HepG2 (cell line): ENCODE measurements around the gene CYP4F8. TPM values are rescaled to one million over a fixed set of nuclear protein-coding genes. Genes with fewer than 3 reads are reported as not detected.
A peak's percentile ranks its signal among the peaks of the same experiment; 100 is the strongest.

Experiments used
- BRCA1 ChIP-seq: sonication (generic); formaldehyde crosslinking; IDR thresholded peaks from 2 replicates; pipeline ENCODE4 v1.4.0; 2020; ENCODE audit warnings: missing genetic modification reagents
- BRD4 ChIP-seq: sonication (generic); formaldehyde crosslinking; IDR thresholded peaks from 2 replicates; pipeline ENCODE4 v1.4.0; 2020; ENCODE audit warnings: missing genetic modification reagents
- CREM ChIP-seq, 2 experiments: sonication (generic) in 1 of 2; formaldehyde crosslinking in 1 of 2; IDR thresholded peaks; 2 replicates each; pipeline versions ENCODE4 v1.4.0 to v1.6.1; 2016 to 2020; ENCODE audit warnings: antibody characterized with exemption in 1 of 2, mild to moderate bottlenecking in 1 of 2, missing genetic modification reagents in 1 of 2
- DZIP1 ChIP-seq: sonication (generic); formaldehyde crosslinking; IDR thresholded peaks from 2 replicates; pipeline ENCODE4 v1.5.0; 2020; ENCODE audit warnings: mild to moderate bottlenecking, missing genetic modification reagents
- ETS1 ChIP-seq: sonication (generic); formaldehyde crosslinking; IDR thresholded peaks from 2 replicates; pipeline ENCODE4 v1.4.0; 2020; ENCODE audit warnings: missing genetic modification reagents
- FOXO1 ChIP-seq: sonication (generic); formaldehyde crosslinking; IDR thresholded peaks from 2 replicates; pipeline ENCODE4 v1.4.0; 2020; ENCODE audit warnings: missing genetic modification reagents
- GLI4 ChIP-seq: sonication (generic); formaldehyde crosslinking; IDR thresholded peaks from 2 replicates; pipeline ENCODE4 v1.5.1; 2020; ENCODE audit warnings: missing genetic modification reagents, mild to moderate bottlenecking, moderate library complexity, borderline replicate concordance
- IKZF4 ChIP-seq: sonication (generic); formaldehyde crosslinking; IDR thresholded peaks from 2 replicates; pipeline ENCODE4 v1.5.1; 2020; ENCODE audit warnings: borderline replicate concordance, mild to moderate bottlenecking, low read depth, missing genetic modification reagents; ENCODE audit errors: not compliant biosample characterization
- MEIS1 ChIP-seq: sonication (generic); formaldehyde crosslinking; IDR thresholded peaks from 2 replicates; pipeline ENCODE4 v1.9.0; 2021; ENCODE audit warnings: mild to moderate bottlenecking, missing genetic modification reagents, moderate library complexity, borderline replicate concordance
- MEIS2 ChIP-seq: sonication (generic); formaldehyde crosslinking; IDR thresholded peaks from 2 replicates; pipeline ENCODE4 v1.9.0; 2021; ENCODE audit warnings: mild to moderate bottlenecking, missing genetic modification reagents
- MTF1 ChIP-seq: sonication (generic); formaldehyde crosslinking; IDR thresholded peaks from 2 replicates; pipeline ENCODE4 v1.5.0; 2020; ENCODE audit warnings: missing genetic modification reagents
- NR2C2 ChIP-seq: sonication (generic); formaldehyde crosslinking; IDR thresholded peaks from 2 replicates; pipeline ENCODE4 v1.4.0; 2020; ENCODE audit warnings: missing genetic modification reagents, mild to moderate bottlenecking, moderate library complexity, borderline replicate concordance
- RELA ChIP-seq: sonication (generic); formaldehyde crosslinking; IDR thresholded peaks from 2 replicates; pipeline ENCODE4 v1.4.0; 2020; ENCODE audit warnings: missing genetic modification reagents
- SCMH1 ChIP-seq: sonication (generic); formaldehyde crosslinking; IDR thresholded peaks from 2 replicates; pipeline ENCODE4 v1.9.0; 2021; ENCODE audit warnings: missing genetic modification reagents, mild to moderate bottlenecking, borderline replicate concordance
- SKI ChIP-seq: fragments of 450-650 bp; IDR thresholded peaks from one replicate; pipeline ENCODE4 v1.6.1; 2018; ENCODE audit warnings: mild to moderate bottlenecking; ENCODE audit not compliant: partially characterized antibody
- SPEN ChIP-seq: sonication (generic); formaldehyde crosslinking; IDR thresholded peaks from 2 replicates; pipeline ENCODE4 v1.5.1; 2020; ENCODE audit warnings: low read depth, mild to moderate bottlenecking, missing genetic modification reagents
- ZNF234 ChIP-seq: sonication (generic); formaldehyde crosslinking; conservative IDR thresholded peaks from 2 replicates; pipeline ENCODE4 v1.5.1; 2020; ENCODE audit warnings: mild to moderate bottlenecking, missing genetic modification reagents
- ZNF296 ChIP-seq: sonication (generic); formaldehyde crosslinking; conservative IDR thresholded peaks from 2 replicates; pipeline ENCODE4 v1.5.0; 2020; ENCODE audit warnings: mild to moderate bottlenecking, missing genetic modification reagents
- ZNF34 ChIP-seq: sonication (generic); formaldehyde crosslinking; IDR thresholded peaks from 2 replicates; pipeline ENCODE4 v1.4.0; 2020; ENCODE audit warnings: mild to moderate bottlenecking, missing genetic modification reagents, borderline replicate concordance
- ZNF354B ChIP-seq: sonication (generic); formaldehyde crosslinking; IDR thresholded peaks from 2 replicates; pipeline ENCODE4 v1.8.0; 2022; ENCODE audit warnings: mild to moderate bottlenecking, missing genetic modification reagents
- ZNF44 ChIP-seq: sonication (generic); formaldehyde crosslinking; IDR thresholded peaks from 2 replicates; pipeline ENCODE4 v1.5.1; 2020; ENCODE audit warnings: mild to moderate bottlenecking, missing genetic modification reagents
- ZNF557 ChIP-seq: sonication (generic); formaldehyde crosslinking; IDR thresholded peaks from 2 replicates; pipeline ENCODE4 v1.4.0; 2020; ENCODE audit warnings: missing genetic modification reagents
- ZNF773 ChIP-seq: sonication (generic); formaldehyde crosslinking; IDR thresholded peaks from 2 replicates; pipeline ENCODE4 v1.4.0; 2020; ENCODE audit warnings: missing genetic modification reagents, borderline replicate concordance
- ZNF775 ChIP-seq: sonication (generic); formaldehyde crosslinking; IDR thresholded peaks from 2 replicates; pipeline ENCODE4 v1.4.0; 2020; ENCODE audit warnings: missing genetic modification reagents, mild to moderate bottlenecking, moderate library complexity, borderline replicate concordance
- ZNF777 ChIP-seq: sonication (generic); formaldehyde crosslinking; IDR thresholded peaks from 2 replicates; pipeline ENCODE4 v1.4.0; 2020; ENCODE audit warnings: missing genetic modification reagents
- ZNF879 ChIP-seq: sonication (generic); formaldehyde crosslinking; IDR thresholded peaks from 2 replicates; pipeline ENCODE4 v1.8.1; 2023; ENCODE audit warnings: missing genetic modification reagents
- polyA plus RNA-seq, 8 experiments: library from polyadenylated mRNA; depleted of rRNA in 3 of 8; stranded (reverse) in 7 of 8; unstranded in 1 of 8; fragments of >200 nt; fragmentation: Illumina TruSeq in 4 of 8; extraction: Trizol in 4 of 8; gene quantifications; 2 replicates each; pipeline versions ENCODE4 v1.2.1 to v1.2.3, GENCODE V29; 2011 to 2016; ENCODE audit warnings: low read depth in 4 of 8, missing spikeins in 1 of 8, mixed read lengths in 1 of 8; ENCODE audit not compliant: insufficient read depth in 1 of 8
- total RNA-seq, 5 experiments: library from RNA; depleted of rRNA; stranded (reverse); fragments of >200 nt; fragmentation: Illumina TruSeq; extraction: Trizol; gene quantifications; 2 replicates each; pipeline ENCODE4 v1.2.3, GENCODE V29; 2016; ENCODE audit warnings: low read depth in 1 of 5
- TF ChIP-seq, protein P1 (sequence below): conservative IDR thresholded peaks from 2 replicates; pipeline ENCODE4 v1.6.1; 2018; ENCODE audit warnings: missing genetic modification reagents

CYP4F8 gene
- total and polyA plus RNA-seq, 2 of the 13 experiments (the other 11 are each of a cell fraction or from before 2014, with no cell fraction given): not detected

GRCh38 chr19:15640904-15641597 is 26.0 kb downstream of the CYP4F8 start (continued):
- TF ChIP-seq CREM (IDR thresholded peaks at IDR 0.05): peak; percentile 45; the same call in 1 of the 2 replicates
- TF ChIP-seq CREM (CRISPR knock-in tag; IDR thresholded peaks at IDR 0.05): no peak
- TF ChIP-seq BRD4: no peak
- peak; percentile 40; the same call in 1 of the 2 replicates for TF ChIP-seq ZNF777 (CRISPR knock-in tag)
- peak; percentile 55 for TF ChIP-seq SKI
- no peak for TF ChIP-seq MEIS2 (CRISPR knock-in tag)
- TF ChIP-seq DZIP1 (CRISPR knock-in tag): no peak
- peak; percentile 4; the same call in 1 of the 2 replicates for TF ChIP-seq GLI4 (CRISPR knock-in tag)
- TF ChIP-seq ZNF557 (CRISPR knock-in tag): no peak
- peak; percentile 95 for TF ChIP-seq FOXO1 (CRISPR knock-in tag)
- TF ChIP-seq SPEN: peak; percentile 39; the same call in 1 of the 2 replicates
- TF ChIP-seq, protein P1, sequence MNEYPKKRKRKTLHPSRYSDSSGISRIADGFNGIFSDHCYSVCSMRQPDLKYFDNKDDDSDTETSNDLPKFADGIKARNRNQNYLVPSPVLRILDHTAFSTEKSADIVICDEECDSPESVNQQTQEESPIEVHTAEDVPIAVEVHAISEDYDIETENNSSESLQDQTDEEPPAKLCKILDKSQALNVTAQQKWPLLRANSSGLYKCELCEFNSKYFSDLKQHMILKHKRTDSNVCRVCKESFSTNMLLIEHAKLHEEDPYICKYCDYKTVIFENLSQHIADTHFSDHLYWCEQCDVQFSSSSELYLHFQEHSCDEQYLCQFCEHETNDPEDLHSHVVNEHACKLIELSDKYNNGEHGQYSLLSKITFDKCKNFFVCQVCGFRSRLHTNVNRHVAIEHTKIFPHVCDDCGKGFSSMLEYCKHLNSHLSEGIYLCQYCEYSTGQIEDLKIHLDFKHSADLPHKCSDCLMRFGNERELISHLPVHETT: 0 out of 2 replicates have a peak, but pooled peaks have one; percentile 23
- TF ChIP-seq SCMH1 (CRISPR knock-in tag): no peak
- no peak for TF ChIP-seq ZNF34 (CRISPR knock-in tag)
- TF ChIP-seq ZNF354B (CRISPR knock-in tag): no peak
- TF ChIP-seq ZNF296 (CRISPR knock-in tag): no peak
- TF ChIP-seq BRCA1 (CRISPR knock-in tag): peak; percentile 48; the same call in 1 of the 2 replicates
- TF ChIP-seq ZNF775 (CRISPR knock-in tag): no peak
- TF ChIP-seq ETS1 (CRISPR knock-in tag): no peak
- TF ChIP-seq ZNF44 (CRISPR knock-in tag): no peak
- no peak for TF ChIP-seq ZNF773 (CRISPR knock-in tag)
- no peak for TF ChIP-seq MEIS1
- no peak for TF ChIP-seq NR2C2
- no peak for TF ChIP-seq RELA
- TF ChIP-seq ZNF879 (CRISPR knock-in tag): no peak
- no peak for TF ChIP-seq MTF1
- TF ChIP-seq IKZF4 (CRISPR knock-in tag): no peak
- TF ChIP-seq ZNF234 (CRISPR knock-in tag): no peak
